Adipose tissue (tissue), 3 donors: ENCODE measurements around the gene APOL5. TPM values are rescaled to one million over a fixed set of nuclear protein-coding genes. Genes with fewer than 3 reads are reported as not detected.
"Not testable (repeated sequence)": the region's sequence is repeated elsewhere in the genome, so short reads cannot be mapped to it uniquely, and the experiment has no call there.

Experiments
- H3K27ac ChIP-seq: one replicate; pipeline ENCODE4 v1.5.1; 2013; ENCODE audit warnings: low read depth, low read length
- WGBS, 3 donors: extraction: QIAGEN DNeasy Blood & Tissue Kit; methylation state at CpG; one replicate each; pipeline ENCODE4 v1.1.7; 2013; 5-methylcytosine and 5-hydroxymethylcytosine counted together
- polyA plus RNA-seq, 3 donors: library from polyadenylated mRNA; stranded (reverse); fragments of 200-250 nt; gene quantifications; one replicate each; pipeline ENCODE4 v1.2.3, GENCODE V29; 2013
- donor health status: healthy with polysubstance abuse.
- donor health status: Bipolar disorder and iron deficiency.
- donor health status: healthy.

APOL5 gene
- under 1 TPM in 1 of 3 donors, not detected in 2; 0.04 TPM for polyA plus RNA-seq

GRCh38 chr22:35717572-35717971, at the start of gene APOL5:
TSS of gene APOL5 (plus strand) at chr22:35717872. CDS start at chr22:35717872, 0 bp downstream.
- no peak within 1 kb of the TSS for H3K27ac ChIP-seq
- 61 to 85% (median 83%) methylated on average over 3 of the region's 3 CpGs for WGBS, 3 donors

- H3K27ac ChIP-seq: no peak overlapping the region
Observed at GRCh38 chr22:35674335-35674734, 43.3 kb upstream of the APOL5 start.

GRCh38 chr22:35676065-35676464, 41.6 kb upstream of the APOL5 start:
- not testable (repeated sequence) for H3K27ac ChIP-seq
- WGBS, 3 donors: 50 to 94% (median 51%) methylated on average over 1 of the region's 1 CpG

- 66 to 82% (median 81%) methylated on average over 7 of the region's 7 CpGs for WGBS, 3 donors
- no peak overlapping the region for H3K27ac ChIP-seq
Observed at GRCh38 chr22:35677460-35678187, 40.0 kb upstream of the APOL5 start.

- 74 to 83% (median 82%) methylated on average over 2 of the region's 2 CpGs for WGBS, 3 donors
- H3K27ac ChIP-seq: no peak overlapping the region
Observed at GRCh38 chr22:35678836-35679235, 38.8 kb upstream of the APOL5 start.

- H3K27ac ChIP-seq: not testable (repeated sequence)
- 63 to 68% (median 66%) methylated on average over 4 of the region's 4 CpGs for WGBS, 3 donors
Observed at GRCh38 chr22:35679492-35679891, 38.2 kb upstream of the APOL5 start.

- 78 to 88% (median 81%) methylated on average over 4 of the region's 4 CpGs for WGBS, 3 donors
- H3K27ac ChIP-seq: no peak overlapping the region
Observed at GRCh38 chr22:35681454-35682052, 36.1 kb upstream of the APOL5 start.

GRCh38 chr22:35683560-35683959, 34.1 kb upstream of the APOL5 start:
- WGBS, 3 donors: 63 to 94% (median 93%) methylated on average over 1 of the region's 1 CpG
- no peak overlapping the region for H3K27ac ChIP-seq

- no peak overlapping the region for H3K27ac ChIP-seq
- 46 to 55% (median 55%) methylated on average over 3 of the region's 3 CpGs for WGBS, 3 donors
Observed at GRCh38 chr22:35684270-35684700, 33.4 kb upstream of the APOL5 start.

- H3K27ac ChIP-seq: no peak overlapping the region
Observed at GRCh38 chr22:35684732-35685131, 32.9 kb upstream of the APOL5 start.

GRCh38 chr22:35685731-35686130, 31.9 kb upstream of the APOL5 start:
- no peak overlapping the region for H3K27ac ChIP-seq
- 83 to 86% (median 84%) methylated on average over 11 of the region's 11 CpGs for WGBS, 3 donors

GRCh38 chr22:35686298-35686697, 31.4 kb upstream of the APOL5 start:
- no peak overlapping the region for H3K27ac ChIP-seq
- 80 to 90% (median 83%) methylated on average over 4 of the region's 4 CpGs for WGBS, 3 donors

GRCh38 chr22:35687461-35687860, 30.2 kb upstream of the APOL5 start:
- WGBS, 3 donors: 81 to 87% (median 86%) methylated on average over 6 of the region's 6 CpGs
- H3K27ac ChIP-seq: no peak overlapping the region

GRCh38 chr22:35688913-35689675, 28.6 kb upstream of the APOL5 start:
- no peak overlapping the region for H3K27ac ChIP-seq
- WGBS, 3 donors: 84 to 89% (median 86%) methylated on average over 10 of the region's 10 CpGs

GRCh38 chr22:35690001-35690400, 27.7 kb upstream of the APOL5 start:
- WGBS, 3 donors: 26 to 50% (median 43%) methylated on average over 1 of the region's 1 CpG
- H3K27ac ChIP-seq: no peak overlapping the region

GRCh38 chr22:35695202-35695601, 22.5 kb upstream of the APOL5 start:
- WGBS, 3 donors: 84 to 85% (median 84%) methylated on average over 13 of the region's 13 CpGs
- H3K27ac ChIP-seq: no peak overlapping the region

GRCh38 chr22:35697142-35697541, 20.5 kb upstream of the APOL5 start:
- 78 to 79% (median 79%) methylated on average over 14 of the region's 14 CpGs for WGBS, 3 donors
- no peak overlapping the region for H3K27ac ChIP-seq

- 70 to 78% (median 74%) methylated on average over 6 of the region's 6 CpGs for WGBS, 3 donors
- not testable (repeated sequence) for H3K27ac ChIP-seq
Observed at GRCh38 chr22:35699852-35700251, 17.8 kb upstream of the APOL5 start.

GRCh38 chr22:35703861-35704584, 13.6 kb upstream of the APOL5 start:
- no peak overlapping the region for H3K27ac ChIP-seq
- WGBS, 3 donors: 78 to 79% (median 79%) methylated on average over 7 of the region's 7 CpGs
